Measurements from ENCODE around the gene KCNK15. TPM values are rescaled to one million over a fixed set of nuclear protein-coding genes. Genes with fewer than 3 reads are reported as not detected.

Gene KCNK15
- total and polyA plus RNA-seq, 5 experiments from 2014 or later = not detected

DNA sequence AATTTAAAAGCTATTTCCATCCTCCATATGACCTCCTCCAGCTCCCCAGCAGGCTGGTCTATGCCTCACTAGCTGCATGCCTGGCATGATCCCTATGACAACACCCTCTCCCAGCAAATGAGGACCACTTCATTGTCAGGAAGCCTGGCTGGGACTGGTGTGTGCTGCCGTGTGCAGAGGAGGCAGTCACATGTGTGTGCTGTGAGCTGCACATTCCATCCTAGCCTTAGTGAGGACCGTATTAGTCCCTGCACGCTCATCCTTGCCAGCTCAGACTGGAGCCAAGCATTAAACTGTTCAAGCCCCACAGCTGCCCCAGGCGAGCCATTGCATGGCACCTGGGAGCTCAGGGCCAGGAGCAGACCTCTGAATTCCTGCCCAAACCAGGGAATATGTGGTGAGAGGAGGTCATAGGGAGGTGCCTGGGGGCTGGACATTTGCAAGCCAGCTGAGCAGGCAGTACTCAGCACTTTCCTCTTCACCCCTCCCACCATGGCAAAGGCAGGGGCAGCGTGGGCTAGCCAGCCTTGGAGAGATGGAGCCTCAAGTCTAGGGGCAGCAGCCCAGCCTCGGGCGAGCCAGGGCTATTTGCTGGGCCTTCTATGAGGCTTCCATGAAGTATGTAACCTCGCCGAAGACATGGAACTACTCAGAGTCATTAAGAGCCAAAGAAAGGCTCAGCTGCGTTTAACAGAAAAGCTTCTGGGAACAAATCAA, 39.2 kb upstream of the KCNK15 start:
- Mint-ChIP-seq H3K4me3 (no peak overlapping the region), H3K4me1 (no peaks in the 10 kb centered on the region), H3K9me3 (no peaks in the 10 kb centered on the region), H3K27ac (no peak overlapping the region), H3K27me3 (peaks cover 0 to 9% (median 2%) of the 10 kb centered on the region in 5 donors), H3K36me3 (no peaks in the 10 kb centered on the region)
- DNase-seq = no peak
- ATAC-seq = no peak
- POLR2A ChIA-PET = no interaction called here

DNA sequence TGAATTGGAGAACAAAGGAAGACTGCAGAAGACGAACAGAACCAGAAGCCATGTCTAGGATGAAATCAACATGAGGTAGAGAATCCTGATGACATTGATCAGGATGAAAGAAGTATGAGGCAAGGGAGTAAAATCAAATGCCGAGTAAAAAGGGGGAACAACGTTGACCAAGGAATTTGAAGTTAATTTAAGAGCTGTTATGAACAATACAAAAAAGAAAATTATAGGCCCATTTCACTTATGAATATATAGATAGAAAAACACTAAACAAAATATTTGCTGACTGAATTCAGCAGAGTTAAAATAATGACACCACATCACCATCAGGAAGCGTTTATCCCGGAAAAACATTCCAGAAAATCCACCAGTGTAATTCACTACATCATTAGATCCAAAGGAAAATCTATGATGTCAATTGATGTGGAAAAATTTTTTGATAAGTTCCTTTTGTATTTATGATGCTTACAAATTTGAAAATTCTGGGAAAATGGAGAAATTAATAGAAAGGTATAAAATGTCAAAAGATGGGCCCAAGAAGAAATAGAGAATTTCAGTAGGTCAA, 38.6 kb upstream of the KCNK15 start:
- Mint-ChIP-seq H3K36me3 (no peaks in the 10 kb centered on the region), H3K4me1 (peaks cover 0 to 2% (median 0%) of the 10 kb centered on the region in 4 donors), H3K27ac (no peak overlapping the region), H3K27me3 (peaks cover 0 to 9% (median 2%) of the 10 kb centered on the region in 5 donors), H3K9me3 (no peaks in the 10 kb centered on the region), H3K4me3 (no peak overlapping the region)
- DNase-seq (no peak), ATAC-seq (no peak)
- POLR2A ChIA-PET = no interaction called here

DNA sequence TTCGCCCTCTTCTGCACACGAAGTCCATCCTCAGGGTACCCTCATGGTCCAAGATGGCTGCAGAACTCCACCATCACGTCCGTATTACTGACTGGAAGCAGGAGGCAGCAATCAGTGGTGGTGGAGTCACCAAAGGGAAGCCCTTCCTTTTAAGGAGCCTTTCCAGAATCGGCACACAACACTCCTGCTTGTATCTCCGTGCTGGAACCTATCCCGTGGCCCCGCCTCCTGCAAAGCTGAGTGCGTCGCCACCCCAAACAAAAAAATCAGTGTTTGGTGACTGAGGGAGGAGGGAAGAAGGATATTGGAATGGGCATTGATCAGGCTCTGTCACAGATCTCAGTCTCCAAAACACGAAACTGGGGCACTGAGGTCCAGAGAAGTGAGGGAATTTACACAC, 36.3 kb upstream of the KCNK15 start:
- Mint-ChIP-seq H3K27me3 (peaks cover 0 to 9% (median 2%) of the 10 kb centered on the region in 5 donors), H3K9me3 (no peaks in the 10 kb centered on the region), H3K36me3 (no peaks in the 10 kb centered on the region), H3K4me1 (peaks cover 0 to 3% (median under 1%) of the 10 kb centered on the region in 4 donors), H3K4me3 (no peak overlapping the region), H3K27ac (no peak overlapping the region)
- POLR2A ChIA-PET = no interaction called here
- no peak for ATAC-seq
- DNase-seq = no peak

DNA sequence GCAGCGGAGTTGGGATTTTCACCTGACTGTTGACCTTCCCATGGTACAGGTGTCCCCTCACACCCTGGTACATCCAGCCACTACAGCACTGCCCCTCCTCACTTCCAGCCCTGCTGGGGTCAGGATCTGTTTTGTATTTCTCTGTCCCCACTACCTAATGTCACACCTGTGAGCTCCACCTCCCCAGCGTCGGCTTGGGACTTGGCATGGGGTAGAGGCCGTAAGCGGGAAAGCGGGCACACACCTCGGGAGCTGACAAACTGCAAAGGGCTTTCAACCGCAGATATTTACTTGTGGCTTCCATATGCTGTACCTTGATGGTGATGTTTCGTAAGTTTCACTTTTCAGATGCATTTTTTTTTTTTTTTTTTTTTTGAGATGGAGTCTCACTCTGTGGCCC, 35.9 kb upstream of the KCNK15 start:
- Mint-ChIP-seq H3K27ac (no peak overlapping the region), H3K4me1 (peaks cover 0 to 3% (median 2%) of the 10 kb centered on the region in 4 donors), H3K36me3 (no peaks in the 10 kb centered on the region), H3K27me3 (peaks cover 0 to 10% (median 2%) of the 10 kb centered on the region in 5 donors), H3K4me3 (no peak overlapping the region), H3K9me3 (no peaks in the 10 kb centered on the region)
- POLR2A ChIA-PET = no interaction called here
- no peak for ATAC-seq
- DNase-seq = no peak

DNA sequence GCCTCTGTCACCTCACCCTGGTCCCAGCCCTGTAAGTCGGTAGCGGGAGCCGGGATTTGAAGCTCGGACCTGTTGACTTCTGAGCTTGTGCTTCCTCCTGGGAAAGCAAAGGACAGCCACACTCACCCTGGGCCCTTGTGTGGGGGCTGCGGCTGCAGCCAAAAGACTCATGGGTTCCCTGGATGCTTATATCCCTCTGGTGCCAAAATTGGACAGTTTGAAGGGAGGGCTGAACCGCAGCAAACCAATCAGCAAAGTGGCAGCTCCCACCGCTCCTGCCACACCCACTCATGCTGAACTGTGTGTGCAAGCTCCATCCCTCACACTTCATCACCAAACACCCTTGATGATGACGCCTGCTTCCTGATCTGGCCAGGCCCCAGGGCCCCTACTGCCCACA, 34.4 kb upstream of the KCNK15 start:
- H3K4me1 Mint-ChIP-seq = peaks cover 0 to 4% (median 2%) of the 10 kb centered on the region in 4 donors
- peak overlapping the region in 1 of 10 donors; percentile 69 for H3K27ac Mint-ChIP-seq
- H3K27me3 Mint-ChIP-seq = peaks cover 0 to 10% (median 0%) of the 10 kb centered on the region in 5 donors
- H3K9me3 Mint-ChIP-seq = no peaks in the 10 kb centered on the region
- no peak for DNase-seq
- H3K36me3 Mint-ChIP-seq = no peaks in the 10 kb centered on the region
- POLR2A ChIA-PET = no interaction called here
- H3K4me3 Mint-ChIP-seq = no peak overlapping the region
- ATAC-seq = no peak

GRCh38 chr20:44714102-44714700, 31.5 kb upstream of the KCNK15 start:
- no peaks in the 10 kb centered on the region for H3K36me3 Mint-ChIP-seq
- no peaks in the 10 kb centered on the region for H3K9me3 Mint-ChIP-seq
- DNase-seq (no peak), ATAC-seq (no peak)
- H3K27me3 Mint-ChIP-seq = peaks cover 0 to 10% (median 0%) of the 10 kb centered on the region in 5 donors
- peaks cover 0 to 4% (median 2%) of the 10 kb centered on the region in 4 donors for H3K4me1 Mint-ChIP-seq
- H3K4me3 Mint-ChIP-seq = no peak overlapping the region
- H3K27ac Mint-ChIP-seq = no peak overlapping the region
- POLR2A ChIA-PET = no interaction called here

DNA sequence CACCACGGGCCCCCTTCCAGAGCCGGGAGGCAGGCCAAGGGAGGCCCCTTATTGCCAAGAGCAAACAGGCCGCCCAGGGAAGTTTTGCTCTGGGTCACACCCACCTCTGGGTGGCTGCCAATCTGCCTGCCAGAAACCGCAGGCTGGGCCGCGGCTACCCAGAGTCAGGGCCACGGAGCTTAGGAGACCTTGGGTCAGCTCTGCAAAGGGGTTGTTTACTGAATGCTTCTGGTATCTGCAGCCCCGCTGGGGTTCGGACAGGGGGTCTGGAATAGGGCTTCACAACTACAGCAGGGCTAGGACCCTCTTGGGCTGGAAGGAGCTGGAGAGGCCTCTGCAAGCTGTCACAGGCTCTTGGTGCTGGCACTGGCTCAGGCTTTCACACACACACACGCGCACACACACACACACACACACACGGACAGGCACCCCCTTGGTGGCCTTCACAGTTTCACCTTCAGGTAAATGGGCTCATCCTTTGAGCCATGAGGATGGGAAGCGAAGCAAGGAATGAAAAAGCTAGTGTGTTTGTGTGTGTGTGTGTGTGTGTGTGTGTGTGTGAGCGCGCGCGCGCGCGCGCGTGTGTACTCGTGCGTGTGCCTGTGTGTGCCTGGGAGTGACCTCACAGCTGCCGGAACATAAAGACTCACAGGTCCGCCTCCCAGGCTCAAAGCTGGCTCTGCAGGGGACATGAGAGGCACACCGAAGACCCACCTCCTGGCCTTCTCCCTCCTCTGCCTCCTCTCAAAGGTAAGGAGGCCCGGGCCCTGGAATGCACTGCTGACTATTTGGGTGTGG, 30.8 kb upstream of the KCNK15 start, which contains the start of gene CCN5:
TSS of gene CCN5 (plus strand) at position 669 of the 798 bp plus-strand sequence. CDS start at position 691, 22 bp downstream.
- POLR2A ChIA-PET = no interaction called here
- no peak within 1 kb of the TSS for H3K27ac Mint-ChIP-seq
- H3K4me3 Mint-ChIP-seq = peak within 1 kb of the TSS in 1 of 10 donors; percentile 14

GRCh38 chr20:44715499-44716308, 30.0 kb upstream of the KCNK15 start:
- DNase-seq (no peak), ATAC-seq (no peak)
- peak overlapping the region in 1 of 10 donors; percentile 14 for H3K4me3 Mint-ChIP-seq
- H3K27ac Mint-ChIP-seq = no peak overlapping the region
- POLR2A ChIA-PET = no interaction called here
- no peaks in the 10 kb centered on the region for H3K9me3 Mint-ChIP-seq
- H3K27me3 Mint-ChIP-seq = peaks cover 0 to 10% (median 0%) of the 10 kb centered on the region in 5 donors
- H3K36me3 Mint-ChIP-seq = no peaks in the 10 kb centered on the region
- peaks cover 0 to 4% (median 2%) of the 10 kb centered on the region in 4 donors for H3K4me1 Mint-ChIP-seq

More for the DNA sequence above, 30.8 kb upstream of the KCNK15 start, which contains the start of gene CCN5:
- no peaks in the 10 kb centered on the region for H3K9me3 Mint-ChIP-seq
- DNase-seq (no peak), ATAC-seq (no peak)
- peaks cover 0 to 4% (median 2%) of the 10 kb centered on the region in 4 donors for H3K4me1 Mint-ChIP-seq
- peaks cover 0 to 10% (median 0%) of the 10 kb centered on the region in 5 donors for H3K27me3 Mint-ChIP-seq
- H3K36me3 Mint-ChIP-seq = no peaks in the 10 kb centered on the region

- no peaks in the 10 kb centered on the region for H3K36me3 Mint-ChIP-seq
- peaks cover 0 to 10% (median 0%) of the 10 kb centered on the region in 5 donors for H3K27me3 Mint-ChIP-seq
- H3K27ac Mint-ChIP-seq = no peak overlapping the region
- no peak overlapping the region for H3K4me3 Mint-ChIP-seq
- no peaks in the 10 kb centered on the region for H3K9me3 Mint-ChIP-seq
- ATAC-seq = no peak
- DNase-seq = no peak
- H3K4me1 Mint-ChIP-seq = peaks cover 0 to 4% (median 2%) of the 10 kb centered on the region in 4 donors
- POLR2A ChIA-PET = no interaction called here
Measured at GRCh38 chr20:44716309-44717106, 29.2 kb upstream of the KCNK15 start.

DNA sequence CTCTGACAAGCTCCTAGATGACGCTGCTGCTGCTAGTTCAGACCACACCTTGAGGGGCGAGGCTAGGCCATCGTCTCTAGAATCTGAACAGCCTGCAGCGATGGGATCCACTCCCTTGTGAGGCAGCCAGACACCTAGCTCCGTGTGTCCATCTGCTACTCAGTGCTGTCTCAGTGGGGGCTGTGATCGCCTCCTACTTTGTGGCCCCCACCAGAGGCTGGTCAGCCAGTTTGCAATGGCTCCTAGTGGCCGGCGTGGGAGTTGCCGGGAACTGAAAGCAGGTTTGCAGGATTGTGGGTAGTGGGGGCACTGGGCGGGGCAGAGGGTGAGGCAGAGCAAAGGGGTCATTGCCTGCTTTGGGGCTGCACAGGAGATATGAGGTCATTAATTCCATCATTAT, 27.7 kb upstream of the KCNK15 start:
- POLR2A ChIA-PET = interaction anchor here (0.5 kb wide), 1 partner anchor 313 kb away, joined by 3 read pairs; no protein-coding TSS in a partner anchor

GRCh38 chr20:44719841-44720240, 25.8 kb upstream of the KCNK15 start:
- Mint-ChIP-seq H3K9me3 (no peaks in the 10 kb centered on the region), H3K4me3 (no peak overlapping the region), H3K27ac (no peak overlapping the region), H3K27me3 (no peaks in the 10 kb centered on the region), H3K4me1 (no peaks in the 10 kb centered on the region), H3K36me3 (no peaks in the 10 kb centered on the region)
- POLR2A ChIA-PET = no interaction called here
- no peak for ATAC-seq
- no peak for DNase-seq

More for the DNA sequence above, 27.7 kb upstream of the KCNK15 start:
- Mint-ChIP-seq H3K27ac (no peak overlapping the region), H3K4me3 (no peak overlapping the region), H3K36me3 (no peaks in the 10 kb centered on the region), H3K27me3 (peaks cover 0 to 10% (median 0%) of the 10 kb centered on the region in 5 donors), H3K4me1 (peaks cover 0 to 4% (median under 1%) of the 10 kb centered on the region in 4 donors), H3K9me3 (no peaks in the 10 kb centered on the region)
- DNase-seq (no peak), ATAC-seq (no peak)

Measured in naive thymus-derived CD8-positive, alpha-beta T cell (primary cell).